ENCODE measurements around the gene PARD3B.

Gene PARD3B

DNA sequence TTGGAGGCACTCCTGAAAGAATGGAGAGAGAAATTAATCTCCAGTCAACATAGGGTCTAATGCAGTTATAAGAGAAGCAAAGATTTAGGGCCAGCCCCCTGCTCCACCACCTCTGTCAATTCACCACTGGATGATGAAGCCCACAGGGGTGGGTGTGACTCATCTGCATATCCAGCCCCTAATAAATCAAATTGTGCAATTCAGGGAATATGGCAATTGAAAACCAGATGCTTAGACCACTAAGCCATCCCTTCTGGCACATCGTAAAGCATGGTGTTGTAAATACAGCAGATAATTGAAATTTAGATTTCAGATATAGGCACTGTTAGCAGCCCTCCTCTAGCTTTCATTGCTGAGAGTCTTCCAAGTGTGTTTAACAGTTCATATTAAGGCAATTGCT, 541.4 kb downstream of the PARD3B start:
- no peak for DNase-seq

DNA sequence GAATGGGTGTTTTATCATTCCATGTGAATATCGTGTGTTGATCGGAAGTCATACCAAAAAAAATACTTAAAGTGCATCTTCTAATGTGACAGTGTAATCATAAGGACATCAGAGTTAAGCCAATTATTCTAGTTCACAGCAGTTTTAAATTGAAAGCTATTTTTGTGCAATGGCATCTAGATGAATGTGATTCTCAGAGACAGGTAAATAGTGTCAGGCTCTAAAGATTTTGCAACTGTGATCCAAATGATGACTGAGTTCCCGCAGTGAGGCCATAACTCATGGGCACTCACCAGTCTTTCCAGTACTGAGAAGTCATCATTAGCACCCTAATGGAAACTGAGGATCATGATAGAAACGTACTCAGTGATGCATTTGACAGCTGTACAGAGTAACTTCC, 542.6 kb downstream of the PARD3B start:
- no peak for DNase-seq

GRCh38 chr2:205089958-205090357, 544.7 kb downstream of the PARD3B start:
- no peak for DNase-seq

DNA sequence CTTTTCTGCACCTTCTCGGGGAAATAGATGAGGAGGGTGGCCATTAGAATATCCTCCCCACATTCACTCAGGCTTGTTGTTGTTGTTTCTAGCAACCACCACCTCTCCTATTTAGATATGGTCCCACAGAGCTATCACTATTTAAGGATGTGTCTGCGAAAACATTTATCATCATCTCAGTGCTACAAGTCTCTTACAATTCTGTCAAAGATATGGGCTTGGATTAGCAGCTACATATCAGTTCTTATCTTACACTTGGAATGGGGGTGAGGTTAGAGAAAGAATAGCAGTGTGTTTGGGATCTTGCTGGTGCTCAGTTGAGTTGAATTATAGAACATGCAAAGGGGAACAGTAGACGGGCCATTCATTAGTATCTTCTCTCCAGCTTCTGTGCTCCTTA, 546.1 kb downstream of the PARD3B start:
- DNase-seq, result no peak

DNA sequence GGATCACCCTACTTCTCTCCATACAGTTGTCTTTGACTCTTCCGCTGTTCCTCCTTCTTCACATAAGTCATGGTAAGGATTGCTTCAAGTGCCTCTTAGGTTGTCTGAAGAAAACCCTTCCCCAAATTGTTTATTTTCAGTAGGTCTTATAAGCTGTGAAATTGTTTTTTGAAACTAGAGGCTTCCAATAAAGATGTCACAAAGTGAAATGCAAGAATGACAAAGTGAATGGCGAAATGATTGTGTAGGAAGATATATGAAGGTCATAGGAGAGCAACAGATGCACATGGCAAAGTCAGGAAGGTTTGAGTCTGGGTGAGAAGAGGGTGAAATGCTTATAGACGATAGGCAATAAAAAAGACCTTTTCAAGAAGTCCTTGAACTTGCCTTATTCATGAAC, 548.8 kb downstream of the PARD3B start:
- DNase-seq, result no peak

- DNase-seq, result no peak
Observed at GRCh38 chr2:205103699-205104098, 558.4 kb downstream of the PARD3B start.

DNA sequence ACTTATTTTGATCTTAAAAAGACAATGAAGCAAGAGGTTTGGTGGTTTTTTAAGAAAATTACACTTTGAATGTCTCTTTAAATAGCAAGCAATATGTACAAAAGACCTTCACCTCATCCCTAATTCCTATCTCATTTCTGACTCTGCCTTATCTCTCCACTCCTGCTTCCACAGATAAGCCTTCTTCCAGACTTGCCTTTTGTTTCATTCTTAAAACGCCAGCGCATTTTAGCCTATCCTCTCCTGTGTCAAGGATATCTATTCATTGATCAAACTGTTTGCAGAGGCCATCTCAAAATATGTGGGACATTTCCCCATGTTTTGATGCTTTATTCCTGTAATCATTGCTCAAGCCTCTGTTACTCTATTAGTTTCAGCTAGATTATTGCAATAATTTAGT, 562.5 kb downstream of the PARD3B start:
- DNase-seq, result no peak

DNA sequence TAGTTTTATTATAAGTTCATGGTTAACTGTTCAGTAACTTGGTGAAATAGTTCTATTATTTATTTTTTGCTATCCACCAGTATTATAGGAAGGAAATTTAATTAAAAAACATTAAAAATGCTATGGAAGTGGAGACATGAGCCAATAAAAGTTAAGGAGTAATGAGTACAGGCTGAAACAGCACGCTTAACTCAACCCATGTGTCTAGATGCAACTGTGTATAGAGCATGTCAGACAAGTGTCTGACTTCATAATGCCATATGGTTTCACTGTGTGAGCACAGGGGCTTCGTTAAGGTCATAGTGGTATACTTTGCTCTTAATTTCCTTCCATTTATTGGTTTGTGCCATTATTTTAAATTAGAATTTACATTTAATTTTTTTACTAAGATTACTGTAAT, 570.2 kb downstream of the PARD3B start:
- DNase-seq, result no peak

DNA sequence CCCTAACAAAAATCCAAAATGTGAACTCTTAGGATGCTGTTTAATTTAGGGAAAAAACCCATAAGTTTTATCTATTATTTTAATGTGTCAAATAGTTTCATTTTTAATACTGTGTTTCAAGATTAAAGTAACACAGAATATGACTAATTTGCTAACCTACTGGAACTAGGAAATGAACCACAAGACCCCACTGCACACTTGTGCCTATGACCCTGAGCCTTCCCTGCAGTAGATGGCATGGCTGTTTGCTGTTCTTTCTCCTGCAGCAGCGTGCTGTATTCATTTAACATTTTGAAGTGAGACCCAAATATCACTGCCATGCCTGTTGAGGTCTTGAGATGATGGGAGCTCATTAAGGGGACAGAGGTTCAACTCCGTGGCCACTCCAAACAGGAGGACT, 571.9 kb downstream of the PARD3B start:
- DNase-seq, result no peak

GRCh38 chr2:205119136-205119535, 573.9 kb downstream of the PARD3B start:
- no peak for DNase-seq

DNA sequence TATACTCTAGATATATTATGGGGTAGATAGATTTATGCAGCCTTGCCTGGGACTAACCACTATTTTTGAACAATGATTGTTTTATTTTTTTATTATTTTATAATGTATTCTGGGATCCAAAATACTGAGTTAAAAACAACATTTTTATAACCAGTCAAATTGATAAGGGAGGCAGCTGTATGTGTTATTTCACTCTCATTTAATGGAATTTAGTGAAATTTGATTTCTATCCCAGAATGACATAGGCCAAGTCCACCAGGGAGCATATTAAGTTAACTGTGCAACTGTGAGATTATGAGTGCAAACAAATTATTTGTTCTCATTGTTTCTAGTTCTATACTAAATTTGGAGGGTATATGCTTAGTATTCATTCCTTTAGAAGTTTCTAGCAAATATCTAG, 583.5 kb downstream of the PARD3B start:
- no peak for DNase-seq

GRCh38 chr2:205129531-205129930, 584.3 kb downstream of the PARD3B start:
- no peak for DNase-seq

- DNase-seq, result no peak
Observed at GRCh38 chr2:205130111-205130829, 585.0 kb downstream of the PARD3B start.

DNA sequence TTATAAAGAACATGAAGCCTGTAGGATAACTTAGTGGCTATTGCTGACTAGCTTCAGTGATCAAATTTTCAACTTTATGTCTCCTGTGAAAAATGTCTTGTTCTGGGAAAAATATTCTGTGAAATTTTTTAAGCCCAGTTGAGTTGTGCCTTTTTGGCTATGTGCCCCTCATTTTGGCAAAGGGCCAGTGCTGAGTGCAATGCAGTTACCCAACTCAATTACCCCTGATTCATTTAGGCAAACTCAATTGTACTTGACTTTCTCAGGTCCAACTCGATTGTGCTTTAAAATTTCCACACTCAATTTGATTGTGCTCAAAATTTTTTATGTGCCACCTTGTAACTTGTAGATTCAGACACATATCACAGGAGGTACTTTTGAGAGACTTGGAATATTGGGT, 588.3 kb downstream of the PARD3B start:
- no peak for DNase-seq

DNA sequence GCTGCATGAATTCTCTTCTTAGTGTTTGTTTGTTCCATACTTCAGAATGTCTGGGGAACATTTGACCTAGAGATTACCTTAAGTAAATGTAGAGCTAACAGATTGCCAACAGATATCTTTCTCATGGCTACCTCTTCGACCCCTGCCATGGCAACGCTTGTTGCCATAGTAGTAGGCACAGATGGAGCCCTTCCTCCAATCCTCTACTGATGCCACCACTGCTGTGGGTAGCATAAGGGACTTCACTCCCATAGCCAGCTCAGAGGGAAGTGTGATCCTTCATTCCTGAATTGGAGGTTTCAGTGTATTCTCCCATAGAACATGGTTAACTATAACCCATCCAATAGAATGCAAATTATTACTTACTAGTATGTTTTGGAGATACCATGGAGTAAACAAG, 593.5 kb downstream of the PARD3B start:
- no peak for DNase-seq

GRCh38 chr2:205139822-205140463, 594.7 kb downstream of the PARD3B start:
- no peak for DNase-seq

GRCh38 chr2:205141381-205141780, 596.1 kb downstream of the PARD3B start:
- DNase-seq, result no peak

GRCh38 chr2:205145888-205146287, 600.6 kb downstream of the PARD3B start:
- no peak for DNase-seq

GRCh38 chr2:205148755-205149154, 603.5 kb downstream of the PARD3B start:
- no peak for DNase-seq

DNA sequence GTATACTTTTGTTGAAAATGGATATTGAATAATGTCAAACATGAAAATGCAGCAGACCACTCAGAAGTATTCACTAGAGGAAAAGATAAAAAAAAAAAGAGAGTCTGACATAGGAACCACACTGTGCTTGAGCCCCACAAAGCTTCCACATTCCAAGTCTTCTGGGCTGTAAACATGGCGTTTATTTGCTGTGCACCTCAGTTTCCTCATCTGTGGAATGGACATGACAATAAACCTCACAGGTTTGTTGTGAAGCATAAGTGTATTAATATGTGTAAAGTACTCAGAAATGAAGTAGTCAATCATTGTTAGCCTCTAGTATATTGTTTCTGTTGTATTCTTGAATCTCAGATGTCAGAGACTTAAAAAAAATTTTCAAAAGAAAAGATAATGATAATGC, 611.2 kb downstream of the PARD3B start:
- no peak for DNase-seq

DNA sequence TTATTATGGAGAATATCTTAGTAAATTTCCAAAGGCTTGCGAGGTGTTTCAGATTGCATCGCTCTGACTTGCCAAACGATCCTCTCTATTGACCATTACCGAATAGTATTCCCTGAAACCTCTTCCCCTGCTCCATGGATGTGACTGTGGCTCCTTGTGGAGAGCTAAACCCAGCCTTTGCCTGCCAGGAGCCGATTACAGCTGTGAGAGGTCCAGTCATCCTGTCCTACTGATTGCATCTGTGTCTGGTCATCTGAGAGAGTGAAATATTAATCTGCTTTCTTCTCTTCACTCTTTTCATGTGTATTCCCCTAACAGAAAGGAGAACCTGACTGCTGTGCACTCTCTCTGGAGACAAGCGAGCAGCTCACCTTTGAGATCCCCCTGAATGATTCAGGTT, 613.1 kb downstream of the PARD3B start:
- no peak for DNase-seq

DNA sequence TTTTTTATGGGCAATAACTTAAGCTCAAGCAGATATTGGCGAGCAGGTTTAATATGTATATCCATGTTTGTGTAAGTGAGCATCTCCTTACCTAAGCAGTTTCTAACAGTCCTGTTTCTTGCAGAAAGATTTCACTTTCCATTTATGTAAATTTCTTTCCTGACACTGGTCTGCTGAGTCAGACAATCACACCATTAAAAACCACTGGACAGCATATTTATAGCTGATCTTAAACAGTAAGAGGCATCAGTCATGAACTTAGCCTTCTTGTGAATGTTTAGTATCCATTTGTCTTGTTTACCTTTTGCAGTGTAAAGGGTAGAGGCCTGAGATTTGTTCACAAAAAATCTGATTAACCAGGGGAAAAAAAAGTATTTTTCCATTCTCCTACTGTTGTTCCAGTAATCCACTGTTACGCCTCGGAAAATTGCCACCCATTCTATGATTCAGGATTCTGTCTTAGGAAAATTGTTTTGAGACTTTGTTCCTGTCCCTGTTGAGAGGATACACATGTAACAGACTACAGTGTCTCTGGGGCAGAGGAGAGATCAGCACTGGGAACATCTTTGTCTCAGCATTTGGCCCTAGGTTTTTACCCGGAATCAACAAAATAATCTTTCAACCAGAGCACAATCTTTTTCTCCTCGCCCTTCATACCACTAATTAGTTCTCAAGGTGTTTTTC, 616.0 kb downstream of the PARD3B start:
- no peak for DNase-seq

DNA sequence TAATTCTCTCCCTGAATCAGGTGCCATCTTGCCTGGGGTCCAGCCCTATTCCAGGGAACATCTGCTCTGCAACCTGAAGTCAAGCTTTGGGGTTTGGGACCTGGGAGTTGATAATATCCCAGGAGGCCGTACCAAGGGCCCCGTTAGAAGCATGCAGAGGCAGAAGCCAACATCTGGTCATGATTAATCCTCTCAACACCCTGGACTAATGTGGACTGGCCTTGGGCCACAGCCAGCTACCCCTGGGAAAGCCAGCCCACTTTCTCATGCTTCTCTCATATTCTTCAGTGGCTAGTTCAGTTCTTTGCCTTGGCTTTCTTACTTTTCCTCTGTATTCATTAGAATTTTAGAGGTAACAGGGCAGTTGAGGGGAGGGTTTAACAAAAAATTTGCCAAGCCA, 621.5 kb downstream of the PARD3B start:
- no peak for DNase-seq

DNA sequence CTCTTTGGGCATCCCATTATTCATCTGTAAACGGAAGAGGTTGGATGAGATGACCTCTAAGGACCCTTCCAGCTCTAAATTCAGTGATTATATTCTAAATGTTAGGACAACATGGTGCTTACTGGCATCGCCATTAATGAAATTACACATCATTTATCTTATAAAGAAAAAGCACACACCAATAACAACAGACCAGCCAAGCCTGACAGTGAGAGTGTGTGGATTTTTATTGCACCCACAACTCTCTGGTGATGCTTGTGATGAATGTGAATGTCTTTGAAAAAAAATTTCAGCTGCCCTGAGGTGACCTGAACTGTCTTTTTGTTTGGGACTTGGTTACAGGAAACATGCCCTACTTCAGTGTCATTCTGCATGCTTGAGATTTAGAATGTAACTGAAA, 623.7 kb downstream of the PARD3B start:
- no peak for DNase-seq
